SK-N-SH (cell line): ENCODE results near the gene PPA2. TPM values are rescaled to one million over a fixed set of nuclear protein-coding genes. Genes with fewer than 3 reads are reported as not detected.

ENCODE experiments used
- CTCF ChIA-PET: fragments of 300-600, 350-600 bp; formaldehyde crosslinking; extraction: SDS; loops from one replicate; lab custom pipeline; 2021; lab: Yijun Ruan, JAX
- POLR2A ChIA-PET: fragments of 350-600 bp; sonication (Branson Sonifier 250); formaldehyde crosslinking; extraction: SDS; loops from one replicate; lab custom pipeline; 2020; ENCODE audit warnings: antibody characterized with exemption, inconsistent platforms; lab: Yijun Ruan, JAX
- DNase-seq: peaks from one replicate; pipeline ENCODE4 v3.0.0; 2012
- H2AFZ ChIP-seq: fragments of 200-600 bp; sonication (generic); 2 replicates; pipeline ENCODE4 v1.8.1; 2016; ENCODE audit warnings: antibody characterized with exemption, mild to moderate bottlenecking, low read depth
- H3F3A ChIP-seq: fragments of 200-600 bp; sonication (generic); replicated peaks from 2 replicates; pipeline ENCODE3; 2016; ENCODE audit warnings: antibody characterized with exemption, mild to moderate bottlenecking; ENCODE audit not compliant: insufficient read depth
- H3K27ac ChIP-seq, 2 experiments: fragments of 200-500 bp in 1 of 2; fragments of 200-600 bp in 1 of 2; sonication (Bioruptor generic) in 1 of 2; sonication (generic), shearing (Covaris generic) in 1 of 2; 2 replicates each; pipeline versions ENCODE4 v1.5.1 to v1.6.1; 2014 to 2016; ENCODE audit warnings: low read depth in 2 of 2, inconsistent platforms in 1 of 2, low read length in 1 of 2, mild to moderate bottlenecking in 1 of 2, mixed read lengths in 1 of 2
- H3K27me3 ChIP-seq: fragments of 200-600 bp; sonication (generic), shearing (Covaris generic); 2 replicates; pipeline ENCODE4 v1.6.1; 2016; ENCODE audit warnings: mixed run types; ENCODE audit not compliant: insufficient read depth
- H3K36me3 ChIP-seq, 2 experiments: fragments of 200-500 bp in 1 of 2; fragments of 200-600 bp in 1 of 2; sonication (Bioruptor generic) in 1 of 2; sonication (generic) in 1 of 2; replicated peaks in 1 of 2; 2 replicates each; pipeline versions ENCODE3 to v1.5.1; 2014 to 2016; ENCODE audit warnings: low read length in 1 of 2, mild to moderate bottlenecking in 1 of 2; ENCODE audit not compliant: insufficient read depth in 2 of 2, control insufficient read depth in 1 of 2
- H3K4me1 ChIP-seq, 2 experiments: fragments of 200-500 bp in 1 of 2; fragments of 200-600 bp in 1 of 2; sonication (Bioruptor generic) in 1 of 2; sonication (generic), shearing (Covaris generic) in 1 of 2; 2 replicates each; pipeline versions ENCODE4 v1.5.1 to v1.6.1; 2014 to 2016; ENCODE audit warnings: low read depth in 1 of 2, low read length in 1 of 2, mixed run types in 1 of 2; ENCODE audit not compliant: insufficient read depth in 2 of 2, control insufficient read depth in 1 of 2
- H3K4me2 ChIP-seq: fragments of 200-600 bp; sonication (generic), shearing (Covaris generic); 2 replicates; pipeline ENCODE4 v1.6.1; 2017; ENCODE audit warnings: mixed run types
- H3K4me3 ChIP-seq, 2 experiments: fragments of 200-500 bp in 1 of 2; fragments of 200-600 bp in 1 of 2; sonication (Bioruptor generic) in 1 of 2; sonication (generic), shearing (Covaris generic) in 1 of 2; 2 replicates each; pipeline versions ENCODE4 v1.5.1 to v1.8.1; 2014 to 2016; ENCODE audit warnings: low read depth in 2 of 2, inconsistent platforms in 1 of 2, low read length in 1 of 2, mild to moderate bottlenecking in 1 of 2, mixed read lengths in 1 of 2, moderate library complexity in 1 of 2
- H3K79me2 ChIP-seq: fragments of 200-600 bp; sonication (generic); 2 replicates; pipeline ENCODE4 v1.8.1; 2017; ENCODE audit warnings: mild to moderate bottlenecking; ENCODE audit not compliant: insufficient read depth
- H3K9ac ChIP-seq: fragments of 200-600 bp; sonication (generic); 2 replicates; pipeline ENCODE4 v1.6.1; 2017; ENCODE audit warnings: mixed run types
- H3K9me2 ChIP-seq: fragments of 200-600 bp; sonication (generic); 2 replicates; pipeline ENCODE4 v1.6.1; 2017; ENCODE audit warnings: mixed run types
- H3K9me3 ChIP-seq: fragments of 200-600 bp; sonication (generic); 2 replicates; pipeline ENCODE4 v1.6.1; 2017; ENCODE audit warnings: mixed run types, mild to moderate bottlenecking, moderate library complexity
- H4K20me1 ChIP-seq: fragments of 200-600 bp; sonication (generic); 2 replicates; pipeline ENCODE4 v1.6.1; 2017; ENCODE audit warnings: mild to moderate bottlenecking, mixed run types; ENCODE audit not compliant: insufficient read depth
- CHD2 ChIP-seq: fragments of 150-350 bp; IDR thresholded peaks from 2 replicates; pipeline ENCODE4 v1.6.1; 2018; ENCODE audit warnings: low read length; ENCODE audit not compliant: partially characterized antibody
- CTCF ChIP-seq: fragments of 200-600 bp; sonication (generic); IDR thresholded peaks from 2 replicates; pipeline ENCODE4 v1.6.1; 2017; ENCODE audit warnings: antibody characterized with exemption, mild to moderate bottlenecking, moderate library complexity
- EZH2phosphoT487 ChIP-seq: fragments of 200-600 bp; sonication (generic); IDR thresholded peaks from 2 replicates; pipeline ENCODE4 v1.6.1; 2017; ENCODE audit warnings: low read depth, mixed run types, mild to moderate bottlenecking, antibody characterized with exemption, moderate library complexity, borderline replicate concordance
- MAX ChIP-seq: IDR thresholded peaks from 2 replicates; pipeline ENCODE4 v1.4.0; 2012; ENCODE audit warnings: low read depth
- MEF2A ChIP-seq: IDR thresholded peaks from 2 replicates; pipeline ENCODE4 v1.4.0; 2012; ENCODE audit warnings: low read depth, borderline replicate concordance
- MXI1 ChIP-seq: IDR thresholded peaks from 2 replicates; pipeline ENCODE4 v1.6.1; 2012; ENCODE audit warnings: mild to moderate bottlenecking, low read depth, low read length, improper control_type of control experiment
- NRF1 ChIP-seq: IDR thresholded peaks from 2 replicates; pipeline ENCODE4 v1.6.1; 2012; ENCODE audit warnings: low read depth, mild to moderate bottlenecking, low read length
- PBX3 ChIP-seq: IDR thresholded peaks from 2 replicates; pipeline ENCODE4; 2012
- RAD21 ChIP-seq: IDR thresholded peaks from 2 replicates; pipeline ENCODE4 v1.6.1; 2012; ENCODE audit warnings: mild to moderate bottlenecking, low read length
- RCOR1 ChIP-seq: fragments of 150-350 bp; IDR thresholded peaks from 2 replicates; pipeline ENCODE4 v1.6.1; 2017; ENCODE audit warnings: antibody characterized with exemption, low read length
- RFX5 ChIP-seq: IDR thresholded peaks from 2 replicates; pipeline ENCODE4 v1.6.1; 2012; ENCODE audit warnings: mild to moderate bottlenecking, improper control_type of control experiment, low read length
- RXRA ChIP-seq: IDR thresholded peaks from 2 replicates; pipeline ENCODE4 v1.4.0; 2012; ENCODE audit warnings: low read depth, mild to moderate bottlenecking, borderline replicate concordance
- SMC3 ChIP-seq: IDR thresholded peaks from 2 replicates; pipeline ENCODE4 v1.6.1; 2012; ENCODE audit warnings: low read depth, low read length, improper control_type of control experiment
- TAF1 ChIP-seq: IDR thresholded peaks from 2 replicates; pipeline ENCODE4 v1.6.1; 2012; ENCODE audit warnings: low read depth, mild to moderate bottlenecking, low read length, moderate library complexity, borderline replicate concordance
- TEAD4 ChIP-seq: IDR thresholded peaks from 2 replicates; pipeline ENCODE4 v1.4.0; 2012; ENCODE audit warnings: mild to moderate bottlenecking, borderline replicate concordance; ENCODE audit not compliant: insufficient read depth
- USF2 ChIP-seq: fragments of 150-350 bp; IDR thresholded peaks from 2 replicates; pipeline ENCODE4 v1.6.1; 2017; ENCODE audit warnings: antibody characterized with exemption, low read length, low read depth, borderline replicate concordance
- YY1 ChIP-seq: IDR thresholded peaks from 2 replicates; pipeline ENCODE4 v1.4.0; 2012; ENCODE audit warnings: low read depth, mild to moderate bottlenecking
- ZBTB33 ChIP-seq: IDR thresholded peaks from 2 replicates; pipeline ENCODE4 v1.4.0; 2012; ENCODE audit warnings: low read depth, borderline replicate concordance
- WGBS: methylation state at CpG from one replicate; pipeline ENCODE4 v1.1.6; 2017; ENCODE audit warnings: low lambda C conversion rate; 5-methylcytosine and 5-hydroxymethylcytosine counted together
- polyA plus RNA-seq, 3 experiments: library from polyadenylated mRNA; depleted of rRNA; stranded (reverse); fragments of >200 nt; gene quantifications; 2 replicates each; pipeline ENCODE4 v1.2.3, GENCODE V29; 2012

Gene PPA2
- polyA plus RNA-seq, 1 of the 3 experiments (the other 2 are of a cell fraction) = 57.8 TPM

- H3K4me3 ChIP-seq = no peak overlapping the region
- no peaks in the 10 kb centered on the region for H3K9me2 ChIP-seq
- H3K4me2 ChIP-seq = no peak overlapping the region
- no peak overlapping the region for H3K9ac ChIP-seq
- peaks cover 12% of the 10 kb centered on the region for H3K79me2 ChIP-seq
- no peak for TF ChIP-seq RCOR1
- TF ChIP-seq CTCF = no peak
- TF ChIP-seq MEF2A = no peak
- no peak for TF ChIP-seq EZH2phosphoT487
- TF ChIP-seq RFX5 = no peak
- no peak for TF ChIP-seq MAX
- no peak for TF ChIP-seq SMC3
- TF ChIP-seq NRF1 = no peak
- no peak for TF ChIP-seq RAD21
- TF ChIP-seq CHD2 = no peak
- TF ChIP-seq ZBTB33 = no peak
- TF ChIP-seq MXI1 = no peak
- no peak for TF ChIP-seq TAF1
- no peak for TF ChIP-seq TEAD4
- TF ChIP-seq PBX3 = no peak
- no peak for TF ChIP-seq RXRA
- no peak for TF ChIP-seq USF2
- TF ChIP-seq YY1 = no peak
- peaks cover 22 to 32% of the 10 kb centered on the region in 2 experiments for H3K36me3 ChIP-seq
- POLR2A ChIA-PET = no interaction called here
- no peak for DNase-seq
- 98% methylated on average over 2 of the region's 2 CpGs for WGBS
- no peak overlapping the region for H3K27ac ChIP-seq
- H3K4me1 ChIP-seq = no peaks in the 10 kb centered on the region
- no peaks in the 10 kb centered on the region for H3K9me3 ChIP-seq
- no peaks in the 10 kb centered on the region for H3F3A ChIP-seq
- H3K27me3 ChIP-seq = no peaks in the 10 kb centered on the region
- CTCF ChIA-PET = interaction anchor here (1.1 kb wide), 1 partner anchor 315 kb away, joined by 3 read pairs; no protein-coding TSS in a partner anchor
- no peaks in the 10 kb centered on the region for H4K20me1 ChIP-seq
- H2AFZ ChIP-seq = no peak overlapping the region
Observed at GRCh38 chr4:105455998-105456397, 17.9 kb downstream of the PPA2 start.
